ENCODE results near the gene CDNF. TPM values are rescaled to one million over a fixed set of nuclear protein-coding genes. Genes with fewer than 3 reads are reported as not detected.

The CDNF gene
- total RNA-seq (2022; extraction: Qiagen RNA extraction) = 1.1 to 1.4 TPM (median 1.3 TPM) in 5 replicates

DNA sequence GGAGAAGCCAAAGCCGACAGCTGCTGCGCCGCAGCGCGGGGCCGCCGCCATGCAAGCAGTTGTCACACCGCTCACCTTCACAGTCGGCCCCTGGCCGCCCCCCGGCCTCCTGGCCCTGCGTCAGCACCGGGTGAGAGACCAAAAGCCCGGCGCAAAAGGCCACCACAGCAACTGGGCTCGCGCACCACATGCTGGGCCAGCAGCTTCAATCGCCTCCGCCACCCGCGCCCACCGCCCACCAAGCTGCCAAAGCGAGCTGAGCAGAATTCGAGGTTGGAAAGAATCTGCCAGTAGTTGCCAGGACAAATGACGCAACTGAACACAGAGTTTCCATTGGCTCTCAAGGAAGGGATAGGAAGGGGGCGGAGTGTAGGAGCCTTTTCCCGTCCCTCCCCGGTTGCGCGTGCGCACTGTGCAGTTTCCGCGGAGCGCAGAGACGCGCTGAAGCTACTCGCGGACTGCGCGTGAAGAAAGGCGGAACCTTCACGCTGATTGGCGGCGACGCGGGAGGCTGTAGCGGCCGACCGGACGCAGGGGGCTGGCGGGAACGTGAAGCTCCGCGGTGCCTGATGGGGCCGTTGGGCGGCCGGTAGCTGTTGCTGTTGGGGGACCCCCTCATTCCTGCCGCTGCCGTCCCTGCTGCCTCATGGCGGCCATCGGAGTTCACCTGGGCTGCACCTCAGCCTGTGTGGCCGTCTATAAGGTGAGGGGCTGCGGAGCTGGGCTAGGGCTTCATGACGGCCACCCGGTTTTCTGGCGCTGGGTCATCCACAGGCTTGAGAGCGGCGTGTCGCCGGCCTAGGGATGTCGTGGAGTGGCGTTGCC, at the start of gene CDNF, which contains the start of the genes HSPA14 and MSANTD7:
Gene CDNF (minus strand): TSS at position 281 of the 825 bp plus-strand sequence. CDS start 91 bp downstream, at position 190.
Gene HSPA14 (plus strand): TSS at position 550 of the 825 bp plus-strand sequence. CDS start 97 bp downstream, at position 647.
Gene MSANTD7 (plus strand): TSS at position 550 of the 825 bp plus-strand sequence. CDS start 3,979 bp downstream, outside the sequence.

DNA sequence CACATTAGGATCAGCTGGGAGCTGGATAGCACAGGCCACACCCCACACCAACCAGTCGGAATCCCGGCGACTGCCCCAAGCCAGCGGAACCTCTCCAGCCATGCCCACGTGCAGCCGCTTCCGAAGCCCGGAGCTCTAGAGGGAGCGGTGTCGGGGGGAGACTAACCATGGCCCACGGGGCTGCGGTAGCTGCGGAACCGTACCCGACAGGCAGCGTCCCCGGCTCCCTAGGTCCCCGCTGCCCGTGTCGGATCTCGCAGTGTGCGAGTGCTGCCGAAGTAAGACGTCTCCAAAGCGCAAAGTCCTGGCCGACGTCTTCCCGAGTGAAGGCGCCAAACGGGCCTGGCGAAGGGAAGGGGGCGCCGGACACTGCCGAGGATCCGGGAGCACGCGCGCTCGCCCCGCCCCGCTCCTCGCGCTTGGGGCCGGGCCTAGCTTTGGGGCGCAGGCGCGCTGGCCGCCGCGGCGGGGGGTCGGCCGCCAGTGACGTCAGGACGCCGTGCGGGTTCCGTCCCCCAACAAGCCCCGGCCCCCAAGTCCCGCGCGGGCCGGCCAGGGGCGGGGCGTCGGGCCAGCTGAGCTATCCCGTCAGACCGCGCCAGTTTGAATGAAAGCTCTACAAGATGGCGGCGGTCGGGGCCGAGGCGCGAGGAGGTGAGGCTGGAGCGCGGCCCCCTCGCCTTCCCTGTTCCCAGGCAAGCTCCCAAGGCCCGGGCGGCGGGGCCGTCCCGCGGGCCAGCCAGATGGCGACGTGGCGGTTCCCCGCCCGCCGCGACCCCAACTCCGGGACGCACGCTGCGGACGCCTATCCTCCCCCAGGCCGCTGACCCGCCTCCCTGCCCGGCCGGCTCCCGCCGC, 40.7 kb upstream of the CDNF start, which contains the start of gene SUV39H2:
Gene SUV39H2 (plus strand): TSS at position 601 of the 858 bp plus-strand sequence. CDS start 23 bp downstream, at position 624.

DNA sequence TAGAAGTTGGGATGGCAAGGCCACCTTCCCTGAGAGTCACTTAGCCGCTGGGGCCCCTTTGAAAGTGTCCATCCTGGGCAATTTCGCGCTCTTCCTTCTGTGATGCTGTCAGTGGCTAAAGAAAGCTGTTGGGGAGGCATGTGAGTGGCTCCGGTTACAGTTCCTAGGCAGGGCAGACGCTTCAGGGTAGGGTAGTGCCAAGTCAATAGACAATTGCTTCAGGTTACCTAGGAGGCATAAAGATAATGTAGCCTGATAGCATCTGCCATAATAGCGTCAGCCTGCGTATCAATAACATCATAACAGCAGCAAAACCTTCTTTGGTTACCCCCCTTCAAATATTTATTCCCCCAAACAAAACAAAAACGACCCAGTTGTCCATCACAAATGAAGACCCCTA, 63.0 kb downstream of the CDNF start, which contains the start of gene FAM107B:
Gene FAM107B (minus strand): TSS at position 101 of the 400 bp plus-strand sequence. CDS start 234 bp downstream, outside the sequence.

Other genes starting within 250 kb of the CDNF start
- gene FAM107B, start 63.1 kb downstream of the CDNF start, total RNA-seq (2022; extraction: Qiagen RNA extraction) = 91.6 to 120 TPM (median 118 TPM) in 5 replicates
- 40.5 to 44.0 TPM (median 43.1 TPM) in 5 replicates for gene HSPA14, start 269 bp upstream of the CDNF start, total RNA-seq (2022; extraction: Qiagen RNA extraction)
- 10.8 to 12.2 TPM (median 11.4 TPM) in 5 replicates for gene MSANTD7, start 269 bp upstream of the CDNF start, total RNA-seq (2022; extraction: Qiagen RNA extraction)
- gene SUV39H2, start 40.8 kb upstream of the CDNF start, total RNA-seq (2022; extraction: Qiagen RNA extraction) = 17.0 to 21.4 TPM (median 19.0 TPM) in 5 replicates
- 3.7 to 8.1 TPM (median 5.3 TPM) in 5 replicates for gene DCLRE1C, start 116.1 kb upstream of the CDNF start, total RNA-seq (2022; extraction: Qiagen RNA extraction)
- 0.48 to 1.2 TPM (median 0.80 TPM) in 5 replicates for gene MEIG1, start 121.4 kb upstream of the CDNF start, total RNA-seq (2022; extraction: Qiagen RNA extraction)
- 0.39 to 1.0 TPM (median 0.51 TPM) in 5 replicates for gene OLAH, start 205.9 kb upstream of the CDNF start, total RNA-seq (2022; extraction: Qiagen RNA extraction)